HCT116 (cell line): Measurements from ENCODE around the gene PRKD2. TPM values are rescaled to one million over a fixed set of nuclear protein-coding genes. Genes with fewer than 3 reads are reported as not detected.

Experiments
- ATAC-seq: fragments of 200-7000 bp; cut with Tn5 transposase; 2 replicates; pipeline ENCODE4 v1.9.1; 2020; ENCODE audit warnings: mild to moderate bottlenecking, moderate library complexity
- BruUV-seq: library from RNA; stranded (reverse); fragments of 400-500 nt; replicated peaks from 2 replicates; lab custom pipeline; 2021; lab: Mats Ljungman, UMichigan
- CTCF ChIA-PET: fragments of 300-600 bp; sonication (Branson Sonifier 250); formaldehyde crosslinking; loops from one replicate; lab custom pipeline; 2021; ENCODE audit warnings: antibody characterized with exemption; lab: Charles Lee
- POLR2A ChIA-PET: fragments of 300-600, 350-600 bp; sonication (Branson Sonifier 250); formaldehyde crosslinking; loops from one replicate; lab custom pipeline; 2021; ENCODE audit warnings: antibody characterized with exemption; lab: Charles Lee
- RAD21 ChIA-PET, 2 experiments: fragments of 300-600 bp; sonication (Branson Sonifier 250); formaldehyde crosslinking; loops; one replicate each; lab custom pipeline; 2023; ENCODE audit warnings: low total read pairs in 2 of 2; ENCODE audit not compliant: uncharacterized antibody in 2 of 2, unreplicated experiment in 2 of 2, low non-redundant PET in 1 of 2; lab: Charles Lee
- DNase-seq: peaks from one replicate; pipeline ENCODE4 v3.0.0-alpha.2; 2010; ENCODE audit warnings: low read depth, low spot score
- H2AFZ ChIP-seq: fragments of 200-600 bp; shearing (Covaris generic), sonication (generic); 2 replicates; pipeline ENCODE4 v1.6.1; 2017; ENCODE audit warnings: low read depth, mixed run types, mixed read lengths, antibody characterized with exemption, low read length; ENCODE audit not compliant: poor library complexity, severe bottlenecking
- H3K27ac ChIP-seq: 2 replicates; pipeline ENCODE4 v1.5.1; 2012; ENCODE audit warnings: low read depth, low read length
- H3K27me3 ChIP-seq: fragments of 200-600 bp; sonication (generic); 2 replicates; pipeline ENCODE4 v1.6.1; 2016; ENCODE audit warnings: mixed run types, low read length, mixed read lengths; ENCODE audit not compliant: insufficient read depth
- H3K36me3 ChIP-seq, 2 experiments: fragments of 200-500 bp in 1 of 2; fragments of 200-600 bp in 1 of 2; sonication (Bioruptor generic) in 1 of 2; sonication (generic) in 1 of 2; 2 replicates each; pipeline versions ENCODE4 v1.5.1 to v1.6.1; 2014 to 2016; ENCODE audit warnings: low read length in 2 of 2, inconsistent platforms in 1 of 2, mixed read lengths in 1 of 2, mixed run types in 1 of 2; ENCODE audit not compliant: insufficient read depth in 2 of 2, control insufficient read depth in 1 of 2
- H3K4me1 ChIP-seq, 2 experiments: fragments of 200-600 bp in 1 of 2; sonication (generic) in 1 of 2; 2 replicates each; pipeline versions ENCODE4 v1.5.1 to v1.6.1; 2012 to 2017; ENCODE audit warnings: low read length in 2 of 2, inconsistent platforms in 1 of 2, mild to moderate bottlenecking in 1 of 2, mixed read lengths in 1 of 2, mixed run types in 1 of 2, moderate library complexity in 1 of 2; ENCODE audit not compliant: insufficient read depth in 2 of 2, control insufficient read depth in 1 of 2
- H3K4me2 ChIP-seq: fragments of 200-600 bp; sonication (generic); 2 replicates; pipeline ENCODE4 v1.6.1; 2017; ENCODE audit warnings: mixed run types, low read length, mixed read lengths
- H3K4me3 ChIP-seq, 2 experiments: fragments of 200-600 bp in 1 of 2; sonication (generic) in 1 of 2; replicated peaks in 1 of 2; 2 replicates each; pipeline ENCODE4 v1.5.1; 2011 to 2016; ENCODE audit warnings: low read length in 2 of 2, control low read depth in 1 of 2, low read depth in 1 of 2, mild to moderate bottlenecking in 1 of 2, mixed read lengths in 1 of 2, mixed run types in 1 of 2
- H3K79me2 ChIP-seq: fragments of 200-600 bp; sonication (generic); 2 replicates; pipeline ENCODE4 v1.6.1; 2017; ENCODE audit warnings: mild to moderate bottlenecking, mixed run types, low read length, moderate library complexity, mixed read lengths; ENCODE audit not compliant: insufficient read depth
- H3K9ac ChIP-seq: fragments of 200-600 bp; sonication (generic); 2 replicates; pipeline ENCODE4 v1.6.1; 2016; ENCODE audit warnings: low read length, mixed read lengths
- H3K9me2 ChIP-seq: fragments of 200-600 bp; sonication (generic), shearing (Covaris generic); 2 replicates; pipeline ENCODE4 v1.6.1; 2017; ENCODE audit warnings: mixed run types, mild to moderate bottlenecking, moderate library complexity; ENCODE audit not compliant: insufficient read depth
- H3K9me3 ChIP-seq, 2 experiments: fragments of 200-500 bp in 1 of 2; fragments of 200-600 bp in 1 of 2; sonication (Bioruptor generic) in 1 of 2; sonication (generic) in 1 of 2; 2 replicates each; pipeline ENCODE4 v1.6.1; 2014 to 2017; ENCODE audit warnings: low read length in 2 of 2, mixed read lengths in 2 of 2, inconsistent platforms in 1 of 2, low read depth in 1 of 2, mild to moderate bottlenecking in 1 of 2, mixed run types in 1 of 2, moderate library complexity in 1 of 2; ENCODE audit not compliant: control insufficient read depth in 1 of 2, insufficient read depth in 1 of 2
- H4K20me1 ChIP-seq: fragments of 200-600 bp; sonication (generic), shearing (Covaris generic); 2 replicates; pipeline ENCODE4 v1.6.1; 2017; ENCODE audit warnings: mixed run types, mild to moderate bottlenecking, moderate library complexity; ENCODE audit not compliant: insufficient read depth
- CBX3 ChIP-seq: IDR thresholded peaks from 2 replicates; pipeline ENCODE4 v1.6.1; 2012; ENCODE audit warnings: low read depth
- EZH2phosphoT487 ChIP-seq: fragments of 200-600 bp; IDR thresholded peaks from 2 replicates; pipeline ENCODE4 v1.6.1; 2018; ENCODE audit warnings: antibody characterized with exemption, borderline replicate concordance
- POLR2A ChIP-seq: IDR thresholded peaks from 2 replicates; pipeline ENCODE4 v1.7.0; 2011; ENCODE audit warnings: borderline replicate concordance; ENCODE audit not compliant: insufficient read depth, insufficient read length; ENCODE audit errors: extremely low read depth
- RAD21 ChIP-seq: IDR thresholded peaks from 2 replicates; pipeline ENCODE4 v1.6.1; 2012; ENCODE audit warnings: low read depth, mild to moderate bottlenecking
- SIN3A ChIP-seq: IDR thresholded peaks from 2 replicates; pipeline ENCODE4 v1.6.1; 2012; ENCODE audit warnings: low read depth
- SRF ChIP-seq: IDR thresholded peaks from 2 replicates; pipeline ENCODE4 v1.6.1; 2012; ENCODE audit warnings: low read depth
- TCF7L2 ChIP-seq: IDR thresholded peaks from 2 replicates; pipeline ENCODE4 v1.7.0; 2011; ENCODE audit warnings: borderline replicate concordance, inconsistent platforms; ENCODE audit not compliant: insufficient read depth, insufficient read length; ENCODE audit errors: extremely low read depth
- YY1 ChIP-seq: IDR thresholded peaks from 2 replicates; pipeline ENCODE4 v1.6.1; 2011; ENCODE audit warnings: low read length, low read depth, moderate library complexity, mild to moderate bottlenecking; ENCODE audit not compliant: insufficient replicate concordance; ENCODE audit errors: extremely low read depth
- intact Hi-C: fragments of 100-400 bp; cut with micrococcal nuclease; formaldehyde crosslinking; loops from 2 replicates; pipeline ENCODE4 v1.10.0; 2022
- total RNA-seq: library from RNA; stranded (reverse); gene quantifications from one replicate; pipeline ENCODE4 v1.2.1, GENCODE V29; 2021; ENCODE audit not compliant: unreplicated experiment
- TF ChIP-seq, protein P1 (sequence below): IDR thresholded peaks from 2 replicates; pipeline ENCODE4 v1.6.1; 2012
- TF ChIP-seq, protein P2 (sequence below): IDR thresholded peaks from 2 replicates; pipeline ENCODE4 v1.6.1; 2012; ENCODE audit warnings: low read depth
- TF ChIP-seq, protein P3 (sequence below), 3 experiments: fragments of 200-600 bp in 1 of 3; sonication (generic) in 1 of 3; IDR thresholded peaks in 2 of 3; conservative IDR thresholded peaks in 1 of 3; 2 replicates each; pipeline ENCODE4 v1.5.1; 2012 to 2017; ENCODE audit warnings: low read depth in 2 of 3, low read length in 2 of 3, antibody characterized with exemption in 1 of 3, borderline replicate concordance in 1 of 3, control low read depth in 1 of 3, mild to moderate bottlenecking in 1 of 3, mixed read lengths in 1 of 3, mixed run types in 1 of 3, moderate library complexity in 1 of 3; ENCODE audit not compliant: insufficient read depth in 1 of 3

The PRKD2 gene
- total RNA-seq, 1 experiment from 2014 or later, result 73.5 TPM

DNA sequence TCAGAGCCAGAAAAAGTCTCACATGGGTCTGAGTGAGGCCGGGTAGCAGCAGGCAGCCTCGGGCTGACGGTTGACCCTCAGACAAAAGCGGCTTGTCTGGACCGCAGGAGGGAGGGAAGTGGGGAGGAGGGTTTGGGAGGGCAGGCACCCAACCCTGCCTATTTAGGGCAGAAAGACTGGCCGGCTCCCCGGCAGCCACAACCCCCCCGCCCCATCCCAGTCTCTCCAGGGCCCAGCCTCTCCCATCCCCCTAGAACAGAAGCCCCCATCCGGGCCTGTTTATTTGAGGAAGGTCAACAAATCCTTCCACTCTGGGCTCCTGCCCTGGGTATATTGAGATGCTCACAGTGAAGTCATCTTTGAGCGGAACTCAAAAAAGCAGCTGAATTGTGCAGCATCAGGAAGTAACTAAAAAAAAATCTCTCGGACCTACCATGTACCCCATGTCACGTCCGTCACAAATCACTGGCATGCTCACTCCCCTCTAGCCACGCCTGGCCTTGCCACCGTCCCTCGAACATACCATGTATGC is 62.2 kb downstream of the PRKD2 start:
- Histone ChIP-seq H3K4me1 (peaks cover 0 to 4% of the 10 kb centered on the region in 2 experiments; a peak in 2 of 4 replicates), H3K27me3 (no peaks in the 10 kb centered on the region), H3K36me3 (no peaks in the 10 kb centered on the region), H3K9me3 (no peaks in the 10 kb centered on the region), H3K4me3 (no peak overlapping the region), H4K20me1 (no peaks in the 10 kb centered on the region), H3K9ac (no peak overlapping the region), H3K79me2 (no peaks in the 10 kb centered on the region), H2AFZ (no peak overlapping the region), H3K4me2 (no peak overlapping the region), H3K9me2 (no peaks in the 10 kb centered on the region), H3K27ac (no peak overlapping the region)
- ChIA-PET CTCF (no interaction called here), POLR2A (no interaction called here), RAD21 (no interaction called here)
- DNase-seq (no peak), ATAC-seq (no peak)
- intact Hi-C loops, result no loop called here
- TF ChIP-seq EZH2phosphoT487, result no peak
- TF ChIP-seq POLR2A, result no peak
- TF ChIP-seq SRF, result no peak
- TF ChIP-seq, protein P1, sequence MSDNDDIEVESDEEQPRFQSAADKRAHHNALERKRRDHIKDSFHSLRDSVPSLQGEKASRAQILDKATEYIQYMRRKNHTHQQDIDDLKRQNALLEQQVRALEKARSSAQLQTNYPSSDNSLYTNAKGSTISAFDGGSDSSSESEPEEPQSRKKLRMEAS, result no peak
- TF ChIP-seq TCF7L2, result no peak
- TF ChIP-seq, protein P2, sequence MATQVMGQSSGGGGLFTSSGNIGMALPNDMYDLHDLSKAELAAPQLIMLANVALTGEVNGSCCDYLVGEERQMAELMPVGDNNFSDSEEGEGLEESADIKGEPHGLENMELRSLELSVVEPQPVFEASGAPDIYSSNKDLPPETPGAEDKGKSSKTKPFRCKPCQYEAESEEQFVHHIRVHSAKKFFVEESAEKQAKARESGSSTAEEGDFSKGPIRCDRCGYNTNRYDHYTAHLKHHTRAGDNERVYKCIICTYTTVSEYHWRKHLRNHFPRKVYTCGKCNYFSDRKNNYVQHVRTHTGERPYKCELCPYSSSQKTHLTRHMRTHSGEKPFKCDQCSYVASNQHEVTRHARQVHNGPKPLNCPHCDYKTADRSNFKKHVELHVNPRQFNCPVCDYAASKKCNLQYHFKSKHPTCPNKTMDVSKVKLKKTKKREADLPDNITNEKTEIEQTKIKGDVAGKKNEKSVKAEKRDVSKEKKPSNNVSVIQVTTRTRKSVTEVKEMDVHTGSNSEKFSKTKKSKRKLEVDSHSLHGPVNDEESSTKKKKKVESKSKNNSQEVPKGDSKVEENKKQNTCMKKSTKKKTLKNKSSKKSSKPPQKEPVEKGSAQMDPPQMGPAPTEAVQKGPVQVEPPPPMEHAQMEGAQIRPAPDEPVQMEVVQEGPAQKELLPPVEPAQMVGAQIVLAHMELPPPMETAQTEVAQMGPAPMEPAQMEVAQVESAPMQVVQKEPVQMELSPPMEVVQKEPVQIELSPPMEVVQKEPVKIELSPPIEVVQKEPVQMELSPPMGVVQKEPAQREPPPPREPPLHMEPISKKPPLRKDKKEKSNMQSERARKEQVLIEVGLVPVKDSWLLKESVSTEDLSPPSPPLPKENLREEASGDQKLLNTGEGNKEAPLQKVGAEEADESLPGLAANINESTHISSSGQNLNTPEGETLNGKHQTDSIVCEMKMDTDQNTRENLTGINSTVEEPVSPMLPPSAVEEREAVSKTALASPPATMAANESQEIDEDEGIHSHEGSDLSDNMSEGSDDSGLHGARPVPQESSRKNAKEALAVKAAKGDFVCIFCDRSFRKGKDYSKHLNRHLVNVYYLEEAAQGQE, result no peak
- BruUV-seq, result no TSS peak

DNA sequence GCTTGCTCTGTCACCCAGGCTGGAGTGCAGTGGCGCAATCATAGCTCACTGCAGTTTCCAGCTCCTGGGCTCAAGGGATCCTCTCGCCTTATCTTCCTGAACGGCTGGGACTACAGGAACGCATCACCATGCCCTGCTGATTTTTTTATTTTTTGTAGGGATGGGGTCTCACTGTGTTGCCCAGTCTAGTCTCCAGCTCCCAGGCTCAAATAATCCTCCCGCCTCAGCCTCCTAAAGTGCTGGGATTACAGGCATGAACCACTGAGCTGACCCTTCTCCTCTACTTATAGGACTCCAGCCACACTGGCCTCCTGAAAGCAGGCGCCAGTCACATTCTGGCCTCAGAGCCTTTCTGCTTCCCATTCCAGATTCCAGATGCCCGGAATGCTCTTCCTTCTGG is 66.5 kb downstream of the PRKD2 start:
- no peaks in the 10 kb centered on the region for H3K36me3 ChIP-seq
- H2AFZ ChIP-seq, result no peak overlapping the region
- no peaks in the 10 kb centered on the region for H3K27me3 ChIP-seq
- 0 out of 4 replicates have a peak, but pooled peaks cover 0 to 3% of the 10 kb centered on the region in 2 experiments for H3K4me1 ChIP-seq
- H3K9me3 ChIP-seq, result no peaks in the 10 kb centered on the region
- RAD21 ChIA-PET, result no interaction called here
- CTCF ChIA-PET, result no interaction called here
- H3K9ac ChIP-seq, result no peak overlapping the region
- no peaks in the 10 kb centered on the region for H4K20me1 ChIP-seq
- no TSS peak for BruUV-seq
- H3K4me3 ChIP-seq, result no peak overlapping the region
- POLR2A ChIA-PET, result no interaction called here
- TF ChIP-seq EZH2phosphoT487, result no peak
- no peak for TF ChIP-seq CBX3
- no peak for TF ChIP-seq RAD21
- TF ChIP-seq YY1, result no peak
- TF ChIP-seq, protein P1, result no peak
- no peak for TF ChIP-seq SIN3A
- TF ChIP-seq, protein P3, sequence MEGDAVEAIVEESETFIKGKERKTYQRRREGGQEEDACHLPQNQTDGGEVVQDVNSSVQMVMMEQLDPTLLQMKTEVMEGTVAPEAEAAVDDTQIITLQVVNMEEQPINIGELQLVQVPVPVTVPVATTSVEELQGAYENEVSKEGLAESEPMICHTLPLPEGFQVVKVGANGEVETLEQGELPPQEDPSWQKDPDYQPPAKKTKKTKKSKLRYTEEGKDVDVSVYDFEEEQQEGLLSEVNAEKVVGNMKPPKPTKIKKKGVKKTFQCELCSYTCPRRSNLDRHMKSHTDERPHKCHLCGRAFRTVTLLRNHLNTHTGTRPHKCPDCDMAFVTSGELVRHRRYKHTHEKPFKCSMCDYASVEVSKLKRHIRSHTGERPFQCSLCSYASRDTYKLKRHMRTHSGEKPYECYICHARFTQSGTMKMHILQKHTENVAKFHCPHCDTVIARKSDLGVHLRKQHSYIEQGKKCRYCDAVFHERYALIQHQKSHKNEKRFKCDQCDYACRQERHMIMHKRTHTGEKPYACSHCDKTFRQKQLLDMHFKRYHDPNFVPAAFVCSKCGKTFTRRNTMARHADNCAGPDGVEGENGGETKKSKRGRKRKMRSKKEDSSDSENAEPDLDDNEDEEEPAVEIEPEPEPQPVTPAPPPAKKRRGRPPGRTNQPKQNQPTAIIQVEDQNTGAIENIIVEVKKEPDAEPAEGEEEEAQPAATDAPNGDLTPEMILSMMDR (IDR thresholded peaks at IDR 0.05 in 2 of 3, conservative IDR thresholded peaks at IDR 0.05 in 1 of 3; ENCODE audit: borderline replicate concordance in 1 of 3, insufficient read depth in 1 of 3, low read depth in 2 of 3, low read length in 2 of 3), result no peak
- TF ChIP-seq, all 23 proteins: peak for 0
- Histone ChIP-seq H3K4me2 (no peak overlapping the region), H3K9me2 (no peaks in the 10 kb centered on the region), H3K27ac (no peak overlapping the region), H3K79me2 (no peaks in the 10 kb centered on the region)
- intact Hi-C loops, result no loop called here
- ATAC-seq (no peak), DNase-seq (no peak)
